ENCODE measurements around the gene NFATC1.

Gene NFATC1

DNA sequence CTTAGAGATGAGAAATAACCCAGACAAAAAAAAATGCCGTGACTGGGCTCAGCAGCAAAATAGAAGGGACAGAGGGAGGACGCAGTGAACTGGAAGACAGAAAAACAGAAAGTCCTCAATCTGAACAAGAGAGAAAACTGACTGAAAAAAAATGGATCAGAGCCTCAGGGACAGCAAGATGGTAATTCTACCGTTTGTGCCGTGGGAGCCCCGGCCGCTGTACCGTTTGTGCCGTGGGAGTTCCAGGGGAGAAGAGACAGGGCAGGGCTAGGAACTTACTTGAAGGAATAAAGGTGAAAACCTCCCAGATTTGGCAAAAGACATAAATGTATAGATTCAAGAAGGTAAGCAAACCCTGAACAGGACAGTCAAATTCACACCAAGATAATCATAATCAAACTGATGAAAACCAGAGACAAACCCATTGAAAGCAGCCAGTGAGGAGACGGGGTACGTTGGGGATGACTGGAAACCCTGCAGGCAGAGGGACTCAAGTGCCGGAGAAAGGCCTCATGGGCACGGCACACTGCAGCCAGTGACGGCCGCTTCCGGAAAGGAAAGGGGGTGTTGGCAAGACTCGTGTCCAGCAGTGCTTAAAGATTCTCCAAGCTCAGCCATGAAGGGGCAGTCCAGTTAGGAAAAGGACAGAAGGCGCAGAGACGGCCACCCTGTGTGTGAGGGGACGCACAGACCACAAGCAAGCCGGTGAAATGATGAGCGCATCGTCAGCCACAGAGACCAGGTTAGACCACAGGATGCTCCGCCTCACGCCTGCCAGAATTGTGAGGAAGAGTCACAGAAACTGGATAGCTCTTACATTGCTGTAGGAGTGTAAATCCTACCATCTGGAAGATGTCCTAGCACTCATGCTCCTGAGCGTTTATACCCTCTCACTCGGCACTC, 40.0 kb upstream of the NFATC1 start:
- no peak for DNase-seq (ENCODE audit: low read depth)
- no peak overlapping the region for H3K4me3 ChIP-seq (ENCODE audit: low read depth, low read length)
- TF ChIP-seq, protein P1, sequence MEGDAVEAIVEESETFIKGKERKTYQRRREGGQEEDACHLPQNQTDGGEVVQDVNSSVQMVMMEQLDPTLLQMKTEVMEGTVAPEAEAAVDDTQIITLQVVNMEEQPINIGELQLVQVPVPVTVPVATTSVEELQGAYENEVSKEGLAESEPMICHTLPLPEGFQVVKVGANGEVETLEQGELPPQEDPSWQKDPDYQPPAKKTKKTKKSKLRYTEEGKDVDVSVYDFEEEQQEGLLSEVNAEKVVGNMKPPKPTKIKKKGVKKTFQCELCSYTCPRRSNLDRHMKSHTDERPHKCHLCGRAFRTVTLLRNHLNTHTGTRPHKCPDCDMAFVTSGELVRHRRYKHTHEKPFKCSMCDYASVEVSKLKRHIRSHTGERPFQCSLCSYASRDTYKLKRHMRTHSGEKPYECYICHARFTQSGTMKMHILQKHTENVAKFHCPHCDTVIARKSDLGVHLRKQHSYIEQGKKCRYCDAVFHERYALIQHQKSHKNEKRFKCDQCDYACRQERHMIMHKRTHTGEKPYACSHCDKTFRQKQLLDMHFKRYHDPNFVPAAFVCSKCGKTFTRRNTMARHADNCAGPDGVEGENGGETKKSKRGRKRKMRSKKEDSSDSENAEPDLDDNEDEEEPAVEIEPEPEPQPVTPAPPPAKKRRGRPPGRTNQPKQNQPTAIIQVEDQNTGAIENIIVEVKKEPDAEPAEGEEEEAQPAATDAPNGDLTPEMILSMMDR (IDR thresholded peaks at IDR 0.05; ENCODE audit: control insufficient read depth, extremely low read depth, insufficient read depth) = no peak

DNA sequence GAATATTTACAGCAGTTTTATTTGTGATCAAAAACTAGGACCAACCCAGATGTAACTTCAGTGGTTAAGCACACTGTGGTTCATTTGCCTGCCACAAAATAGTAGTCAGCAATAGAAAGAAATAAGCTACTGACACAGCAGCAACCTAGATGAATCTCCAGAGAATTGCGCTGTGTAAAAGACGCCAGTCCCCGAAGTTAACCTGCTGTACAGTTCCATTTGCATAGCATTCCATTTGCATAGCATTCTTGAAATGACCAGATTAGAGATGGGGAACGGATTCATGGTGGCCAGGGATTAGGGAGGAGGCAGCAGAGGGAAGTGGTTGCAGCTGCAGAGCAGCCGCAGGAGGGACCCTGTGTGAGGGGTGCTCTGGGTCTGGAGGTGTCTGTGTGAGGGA, 39.3 kb upstream of the NFATC1 start:
- H3K4me3 ChIP-seq (ENCODE audit: low read depth, low read length) = no peak overlapping the region
- TF ChIP-seq, protein P1 (IDR thresholded peaks at IDR 0.05; ENCODE audit: control insufficient read depth, extremely low read depth, insufficient read depth) = no peak
- DNase-seq (ENCODE audit: low read depth) = no peak

DNA sequence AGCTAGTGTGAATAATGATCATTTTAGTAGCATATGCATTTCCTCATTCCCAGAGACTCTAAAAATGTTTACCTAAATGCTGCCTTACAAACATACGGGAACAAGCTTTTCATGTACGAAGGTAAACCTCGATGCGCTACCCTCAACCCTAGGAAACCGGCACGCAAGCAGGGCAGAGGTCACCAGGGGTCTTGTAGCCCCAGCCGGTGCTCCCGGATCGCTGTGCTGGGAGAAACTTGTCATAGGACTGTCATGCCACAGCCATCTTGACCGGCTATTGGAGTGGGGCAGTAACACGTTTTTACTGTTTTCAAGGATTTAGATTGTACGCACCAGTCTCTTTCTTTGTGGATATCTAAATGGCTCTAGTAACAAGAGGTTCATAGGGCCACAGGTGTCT, 34.8 kb upstream of the NFATC1 start:
- TF ChIP-seq, protein P1 (IDR thresholded peaks at IDR 0.05; ENCODE audit: control insufficient read depth, extremely low read depth, insufficient read depth) = no peak
- H3K4me3 ChIP-seq (ENCODE audit: low read depth, low read length) = no peak overlapping the region
- no peak for DNase-seq (ENCODE audit: low read depth)

DNA sequence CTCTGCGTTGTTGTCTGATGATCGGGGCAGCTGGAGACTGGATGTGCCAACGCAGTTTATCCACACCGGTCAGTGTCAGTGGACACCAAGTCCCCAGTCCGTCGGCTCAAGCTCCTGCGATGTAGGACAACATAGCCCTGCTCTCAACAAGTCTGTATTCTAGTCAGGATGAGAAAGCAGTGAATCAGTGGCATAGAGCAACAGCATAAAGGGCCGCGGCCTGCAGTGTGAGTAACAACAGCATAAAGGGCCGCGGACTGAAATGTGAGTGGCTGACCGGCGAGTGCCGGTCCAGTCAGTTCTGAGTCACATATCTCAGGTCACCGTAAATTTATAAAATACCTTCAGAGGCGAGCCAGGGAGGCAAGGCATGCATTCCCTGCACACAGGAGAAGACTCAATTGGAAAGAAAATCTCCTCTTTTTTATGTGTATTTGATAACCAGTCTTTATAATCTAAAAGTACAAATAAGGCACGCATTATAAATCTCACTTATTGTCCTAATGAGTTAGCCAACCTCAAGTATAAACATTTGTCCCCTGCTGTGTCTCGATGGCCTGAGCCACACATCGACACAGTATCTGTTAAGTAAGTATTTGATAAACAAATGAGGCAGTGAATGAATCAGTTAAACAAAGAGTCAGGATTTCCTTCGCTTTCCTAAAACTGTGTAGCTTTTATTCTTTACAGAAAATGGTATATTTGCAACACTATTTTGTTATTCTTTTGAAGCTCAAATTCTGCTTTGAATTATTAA, 33.8 kb upstream of the NFATC1 start:
- DNase-seq (ENCODE audit: low read depth) = no peak
- H3K4me3 ChIP-seq (ENCODE audit: low read depth, low read length) = no peak overlapping the region
- TF ChIP-seq, protein P1 (IDR thresholded peaks at IDR 0.05; ENCODE audit: control insufficient read depth, extremely low read depth, insufficient read depth) = no peak

DNA sequence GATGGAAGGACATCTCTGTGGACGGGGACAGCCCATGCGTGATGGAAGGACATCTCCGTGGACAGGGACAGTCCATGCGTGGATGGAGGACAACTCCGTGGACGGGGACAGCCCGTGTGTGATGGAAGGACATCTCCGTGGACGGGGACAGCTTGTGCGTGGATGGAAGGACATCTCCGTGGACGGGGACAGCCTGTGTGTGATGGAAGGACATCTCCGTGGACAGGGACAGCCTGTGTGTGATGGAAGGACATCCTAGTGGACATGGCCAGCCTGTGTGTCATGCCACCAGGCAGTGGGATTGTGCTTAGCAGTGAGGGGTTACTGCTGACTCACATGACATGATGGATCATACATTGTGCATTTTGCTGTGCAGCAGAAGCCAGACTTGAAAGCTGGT, 30.0 kb upstream of the NFATC1 start:
- DNase-seq (ENCODE audit: low read depth) = no peak
- TF ChIP-seq, protein P1 (IDR thresholded peaks at IDR 0.05; ENCODE audit: control insufficient read depth, extremely low read depth, insufficient read depth) = no peak
- H3K4me3 ChIP-seq (ENCODE audit: low read depth, low read length) = no peak overlapping the region

DNA sequence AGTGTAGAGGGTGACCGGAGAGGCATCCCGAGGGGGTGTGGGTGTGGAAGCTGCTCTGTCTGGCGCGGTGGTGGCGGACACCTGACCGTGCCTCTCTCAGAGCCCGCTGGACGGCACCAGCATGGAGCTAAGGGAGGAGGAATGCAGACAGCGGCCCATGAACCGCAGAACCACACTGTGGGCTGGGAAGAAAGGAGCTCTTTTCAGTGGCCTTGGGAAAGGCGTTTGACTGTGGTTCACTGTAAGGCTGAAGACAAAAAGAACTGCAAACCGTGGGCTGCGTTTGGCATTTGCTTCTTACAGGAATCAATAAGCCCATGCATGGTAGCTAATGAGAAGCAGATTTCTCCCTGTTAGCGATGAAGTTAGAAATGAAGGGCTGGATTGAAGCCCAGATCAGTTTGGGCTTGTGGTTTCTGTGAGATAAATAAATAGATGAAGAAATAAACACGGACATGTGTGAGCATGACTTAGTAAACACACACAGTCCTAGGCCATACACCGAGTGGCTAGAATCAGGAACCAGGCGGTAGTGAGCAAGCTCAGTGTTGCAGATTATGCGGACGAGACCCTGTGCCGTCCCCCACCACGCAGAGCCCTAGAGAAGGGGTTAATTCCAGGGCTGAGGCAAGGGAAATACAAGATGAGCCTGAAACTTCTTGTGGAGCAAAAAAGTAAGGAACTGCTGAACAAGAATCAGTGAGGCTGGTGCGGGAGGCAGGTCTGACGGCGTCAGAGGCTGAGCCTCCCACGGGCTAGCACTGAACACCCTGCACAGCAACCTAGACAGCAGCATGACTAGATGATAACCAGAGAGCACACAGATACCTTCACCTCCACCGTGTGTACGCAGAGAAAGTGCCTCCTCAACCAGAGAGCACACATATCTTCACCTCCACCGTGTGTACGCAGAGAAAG, 29.3 kb upstream of the NFATC1 start:
- H3K4me3 ChIP-seq (ENCODE audit: low read depth, low read length) = no peak overlapping the region
- TF ChIP-seq, protein P1 (IDR thresholded peaks at IDR 0.05; ENCODE audit: control insufficient read depth, extremely low read depth, insufficient read depth) = no peak
- DNase-seq (ENCODE audit: low read depth) = no peak
